DMS153 treated with DMSO at 0.1 percent for 48 hours (cell line): ENCODE measurements around the gene HLA-E.
"Not testable (repeated sequence)": the region's sequence is repeated elsewhere in the genome, so short reads cannot be mapped to it uniquely, and the experiment has no call there.

Source experiments
- DNase-seq: peaks from one replicate; lab custom pipeline; 2025; ENCODE audit not compliant: unreplicated experiment; lab: John Stamatoyannopoulos, UW

The HLA-E gene

DNA sequence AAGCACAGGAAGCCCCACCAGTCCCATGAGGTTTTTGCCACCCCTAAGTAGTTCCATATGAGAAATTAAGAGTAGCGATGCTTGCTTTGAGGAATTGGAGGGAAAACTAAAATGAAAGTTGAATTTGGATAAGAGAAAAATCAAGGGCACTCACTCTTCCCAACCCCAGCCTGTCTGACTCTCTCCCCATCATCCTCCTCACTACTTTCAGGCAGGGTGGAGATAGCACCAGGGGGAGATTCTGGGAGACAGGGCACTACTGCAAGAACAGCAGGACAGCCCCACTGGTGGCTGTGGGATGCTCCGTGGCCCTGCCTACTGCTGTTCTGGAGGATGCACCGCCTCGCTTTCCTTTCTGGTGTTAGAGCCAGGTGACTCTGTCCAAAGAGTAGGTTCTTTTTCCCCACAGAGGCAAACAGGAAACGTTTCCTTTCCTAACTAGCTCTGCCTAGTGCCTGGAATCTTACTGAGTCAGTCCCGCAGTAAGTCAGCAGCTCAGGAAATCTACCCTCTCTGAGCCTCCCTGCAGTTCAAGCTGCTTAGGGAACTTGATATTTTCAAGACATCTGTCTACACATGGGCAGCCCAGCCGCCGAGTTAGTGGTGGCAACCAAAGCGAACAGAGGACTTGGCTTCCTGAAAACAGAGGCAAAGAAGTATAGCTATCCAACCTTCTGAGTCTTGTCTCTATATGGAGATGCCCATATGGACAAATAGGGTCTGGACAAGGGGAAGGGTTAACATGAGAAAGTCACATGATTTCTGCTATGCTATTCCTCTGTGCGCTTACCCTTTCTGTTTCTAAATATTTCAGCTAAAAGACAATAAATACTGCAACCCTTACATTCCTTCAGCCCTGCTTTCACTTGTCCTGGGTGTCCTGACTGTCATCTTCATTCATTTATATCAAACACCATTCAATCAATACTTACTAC is 11.4 kb downstream of the HLA-E start:
- DNase-seq = no peak

- no peak for DNase-seq
These were observed 18.8 kb downstream of the HLA-E start for GRCh38 chr6:30507849-30508827.

DNA sequence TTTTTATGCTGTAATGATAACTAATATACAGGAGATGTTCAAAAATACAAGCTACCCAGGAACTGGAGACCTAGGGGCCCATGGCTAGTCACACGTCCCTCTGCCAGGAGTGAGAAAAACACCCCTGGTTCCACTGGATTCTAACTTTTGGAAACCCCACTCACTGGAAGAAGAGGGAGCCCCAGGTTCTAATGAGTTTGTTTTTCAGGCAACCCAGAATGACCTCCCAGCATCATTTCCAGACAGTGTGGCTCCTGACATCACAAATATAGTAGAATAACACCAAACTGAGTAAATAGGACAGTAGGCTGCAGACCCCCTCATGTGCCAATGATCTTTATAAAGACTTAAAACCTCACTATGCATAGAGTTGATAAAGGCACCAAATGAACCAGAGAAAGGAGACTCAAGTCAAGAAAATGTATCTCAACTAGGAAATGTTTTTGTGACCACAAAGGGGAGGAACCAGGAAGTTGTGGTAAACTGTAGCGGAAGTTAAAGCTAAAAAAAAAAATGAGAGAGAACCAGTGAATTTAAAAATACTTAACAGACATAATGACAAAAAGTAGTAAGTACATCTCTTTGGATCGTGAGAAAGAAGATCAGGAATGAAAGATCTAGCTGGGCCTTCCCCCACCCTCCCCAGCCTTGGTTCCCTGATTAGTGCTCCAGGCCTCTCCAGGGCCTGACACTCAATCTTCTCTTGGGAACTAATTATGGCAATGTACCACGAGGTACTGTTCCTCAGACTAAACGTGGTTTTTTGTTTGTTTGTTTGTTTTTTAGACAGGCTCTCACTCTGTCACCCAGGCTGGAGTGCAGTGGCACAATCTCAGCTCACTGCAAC is 19.8 kb downstream of the HLA-E start:
- DNase-seq = no peak

GRCh38 chr6:30510419-30511168 is 21.3 kb downstream of the HLA-E start:
- no peak for DNase-seq

- DNase-seq = no peak
These were observed 21.8 kb downstream of the HLA-E start for GRCh38 chr6:30511169-30511546.

GRCh38 chr6:30513451-30513850 is 24.1 kb downstream of the HLA-E start:
- DNase-seq = no peak

DNA sequence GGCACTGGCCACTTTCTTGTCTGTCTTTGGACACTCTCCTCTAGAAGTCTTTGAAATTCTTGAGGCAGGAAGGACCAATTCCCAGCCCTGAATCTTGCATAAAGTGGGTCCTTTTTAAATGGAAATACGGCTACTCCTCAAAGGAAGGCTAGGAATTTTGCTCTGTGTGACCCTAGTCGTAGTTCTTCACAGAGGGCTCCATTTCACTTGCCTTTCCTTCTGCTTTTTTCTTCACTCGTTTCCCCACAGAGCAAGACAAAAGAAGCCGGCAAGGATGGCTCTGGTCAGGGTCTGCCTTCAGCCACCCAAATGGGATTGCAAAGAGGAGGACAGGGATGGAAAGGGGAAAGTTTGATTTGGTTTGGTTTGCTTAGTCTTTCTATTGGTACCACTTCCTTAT is 25.8 kb downstream of the HLA-E start:
- DNase-seq = no peak

- peak; percentile 54 for DNase-seq
These were observed 26.8 kb downstream of the HLA-E start for GRCh38 chr6:30515944-30516753.

GRCh38 chr6:30516754-30517076 is 27.4 kb downstream of the HLA-E start:
- DNase-seq = not testable (repeated sequence)

DNA sequence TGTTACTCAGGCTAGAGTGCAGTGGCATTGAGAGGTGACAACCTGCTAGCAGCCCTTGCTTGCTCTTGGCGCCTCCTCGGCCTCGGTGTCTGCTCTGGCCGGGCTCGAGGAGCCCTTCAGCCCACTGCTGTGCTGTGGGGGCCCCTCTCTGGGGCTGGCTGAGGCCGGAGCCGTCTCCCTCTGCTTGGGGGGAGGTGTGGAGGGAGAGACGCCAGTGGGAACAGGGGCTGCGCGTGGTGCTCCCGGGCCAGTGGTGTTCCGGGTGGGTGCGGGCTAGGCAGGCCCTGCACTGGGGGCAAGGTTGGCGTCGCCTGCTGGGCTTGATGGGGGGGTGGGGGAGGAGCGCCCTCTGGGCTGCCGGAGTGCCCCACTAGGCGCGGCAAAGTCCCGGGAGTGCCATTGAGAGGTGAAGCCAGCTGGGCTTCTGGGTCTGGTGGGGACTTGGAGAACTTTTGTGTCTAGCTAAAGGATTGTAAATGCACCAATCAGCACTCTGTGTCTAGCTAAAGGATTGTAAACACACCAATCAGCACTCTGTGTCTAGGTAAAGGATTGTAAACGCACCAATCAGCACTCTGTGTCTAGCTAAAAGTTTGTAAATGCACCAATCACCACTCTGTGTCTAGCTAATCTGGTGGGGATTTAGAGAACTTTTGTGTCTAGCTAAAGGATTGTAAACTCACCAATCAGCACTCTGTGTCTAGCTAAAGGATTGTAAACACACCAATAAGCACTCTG is 28.6 kb downstream of the HLA-E start:
- not testable (repeated sequence) for DNase-seq

GRCh38 chr6:30518505-30519145 is 29.3 kb downstream of the HLA-E start:
- not testable (repeated sequence) for DNase-seq

DNA sequence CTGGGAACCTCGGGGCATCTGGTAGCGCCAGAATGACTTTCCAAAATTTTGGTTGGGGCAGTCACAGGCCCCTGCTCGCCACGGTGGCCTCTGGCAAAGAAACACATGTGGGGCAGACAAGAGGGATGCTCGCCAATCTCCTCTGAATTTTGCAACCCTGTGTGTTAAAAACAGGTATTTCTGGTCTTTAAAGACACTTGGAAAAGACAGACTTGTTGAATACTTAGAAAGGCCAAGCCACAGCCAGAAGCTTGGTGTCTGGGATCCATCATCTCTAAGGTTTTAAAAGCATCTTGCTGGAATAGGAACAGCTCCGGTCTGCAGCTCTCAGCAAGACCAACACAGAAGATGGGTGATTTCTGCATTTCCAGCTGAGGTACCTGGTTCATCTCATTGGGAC is 31.2 kb downstream of the HLA-E start:
- DNase-seq = no peak

- not testable (repeated sequence) for DNase-seq
These were observed 31.8 kb downstream of the HLA-E start for GRCh38 chr6:30521082-30521481.

DNA sequence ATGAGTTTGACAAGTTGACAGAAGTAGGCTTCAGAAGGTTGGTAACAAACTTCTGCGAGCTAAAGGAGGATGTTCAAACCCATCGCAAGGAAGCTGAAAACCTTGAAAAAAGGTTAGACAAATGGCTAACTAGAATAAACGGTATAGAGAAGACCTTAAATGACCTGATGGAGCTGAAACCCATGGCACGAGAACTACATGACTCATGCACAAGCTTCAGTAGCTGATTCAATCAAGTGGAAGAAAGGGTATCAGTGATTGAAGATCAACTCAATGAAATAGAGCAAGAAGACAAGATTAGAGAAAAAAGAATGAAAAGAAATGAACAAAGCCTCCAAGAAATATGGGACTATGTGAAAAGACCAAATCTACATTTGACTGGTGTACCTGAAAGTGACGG is 32.6 kb downstream of the HLA-E start:
- not testable (repeated sequence) for DNase-seq

GRCh38 chr6:30526444-30526843 is 37.1 kb downstream of the HLA-E start:
- not testable (repeated sequence) for DNase-seq

DNA sequence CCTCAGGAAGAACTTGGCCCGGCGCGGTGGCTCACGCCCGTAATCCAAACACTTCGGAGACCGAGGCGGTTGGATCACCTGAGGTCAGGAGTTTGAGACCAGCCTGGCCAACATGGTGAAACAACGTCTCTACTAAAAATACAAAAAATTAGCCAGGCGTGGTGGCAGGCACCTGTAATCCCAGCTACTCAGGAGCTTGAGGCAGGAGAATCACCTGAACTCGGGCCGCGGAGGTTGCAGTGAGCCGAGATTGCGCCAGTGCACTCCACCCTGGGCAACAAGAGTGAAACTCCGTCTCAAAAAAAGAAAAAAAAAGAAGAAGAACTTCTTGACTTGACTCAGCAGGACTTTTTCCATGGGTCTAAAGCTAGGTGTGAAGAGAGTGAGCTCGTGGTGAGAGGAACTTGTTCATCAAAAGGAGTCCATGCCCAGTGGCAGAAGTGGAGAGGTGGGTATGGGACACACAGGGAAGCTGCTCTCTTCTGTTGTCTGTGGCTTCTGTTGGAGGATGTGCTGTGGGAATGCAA is 40.1 kb downstream of the HLA-E start:
- not testable (repeated sequence) for DNase-seq

- no peak for DNase-seq
These were observed 40.7 kb downstream of the HLA-E start for GRCh38 chr6:30530014-30530413.
